Fibroblast of villous mesenchyme (primary cell): ENCODE data around the gene PARP4. TPM values are rescaled to one million over a fixed set of nuclear protein-coding genes. Genes with fewer than 3 reads are reported as not detected.
"Not testable (repeated sequence)": the region's sequence is repeated elsewhere in the genome, so short reads cannot be mapped to it uniquely, and the experiment has no call there.

Source experiments
- DNase-seq: peaks from one replicate; pipeline ENCODE4 v3.0.0-alpha.2; 2010; ENCODE audit warnings: low read depth
- H3K4me3 ChIP-seq: 2 replicates; pipeline ENCODE4 v1.5.1; 2011; ENCODE audit warnings: low read depth, mild to moderate bottlenecking, low read length
- total RNA-seq: library from RNA; depleted of rRNA; stranded (reverse); fragments of >200 nt; gene quantifications from 2 replicates; pipeline ENCODE4 v1.2.3, GENCODE V29; 2012
- TF ChIP-seq, protein P1 (sequence below): IDR thresholded peaks from 2 replicates; pipeline ENCODE4 v1.5.1; 2012; ENCODE audit warnings: low read depth, mild to moderate bottlenecking, low read length; ENCODE audit not compliant: insufficient read depth

The PARP4 gene
- total RNA-seq, 1 donor = 50.5 TPM

DNA sequence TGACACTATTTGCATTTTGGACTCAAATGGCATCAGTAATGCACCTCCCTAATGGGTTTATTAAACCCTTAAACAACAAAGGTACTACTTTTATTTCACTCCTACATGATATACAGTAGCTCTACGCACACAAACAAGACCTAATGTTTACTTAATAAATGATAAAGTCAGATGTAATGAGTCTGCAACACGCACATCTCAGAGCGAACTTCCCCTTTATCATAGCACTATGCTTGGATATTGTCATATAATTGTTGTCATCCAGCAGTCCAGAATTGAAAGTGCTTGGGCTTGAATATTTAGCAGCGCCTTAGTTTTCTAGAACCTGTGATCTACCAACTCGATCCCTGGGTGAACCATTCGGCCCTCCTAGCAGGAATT, 772 bp downstream of the PARP4 start:
- peak overlapping the region; percentile 88 for H3K4me3 ChIP-seq
- DNase-seq = no peak
- TF ChIP-seq, protein P1, sequence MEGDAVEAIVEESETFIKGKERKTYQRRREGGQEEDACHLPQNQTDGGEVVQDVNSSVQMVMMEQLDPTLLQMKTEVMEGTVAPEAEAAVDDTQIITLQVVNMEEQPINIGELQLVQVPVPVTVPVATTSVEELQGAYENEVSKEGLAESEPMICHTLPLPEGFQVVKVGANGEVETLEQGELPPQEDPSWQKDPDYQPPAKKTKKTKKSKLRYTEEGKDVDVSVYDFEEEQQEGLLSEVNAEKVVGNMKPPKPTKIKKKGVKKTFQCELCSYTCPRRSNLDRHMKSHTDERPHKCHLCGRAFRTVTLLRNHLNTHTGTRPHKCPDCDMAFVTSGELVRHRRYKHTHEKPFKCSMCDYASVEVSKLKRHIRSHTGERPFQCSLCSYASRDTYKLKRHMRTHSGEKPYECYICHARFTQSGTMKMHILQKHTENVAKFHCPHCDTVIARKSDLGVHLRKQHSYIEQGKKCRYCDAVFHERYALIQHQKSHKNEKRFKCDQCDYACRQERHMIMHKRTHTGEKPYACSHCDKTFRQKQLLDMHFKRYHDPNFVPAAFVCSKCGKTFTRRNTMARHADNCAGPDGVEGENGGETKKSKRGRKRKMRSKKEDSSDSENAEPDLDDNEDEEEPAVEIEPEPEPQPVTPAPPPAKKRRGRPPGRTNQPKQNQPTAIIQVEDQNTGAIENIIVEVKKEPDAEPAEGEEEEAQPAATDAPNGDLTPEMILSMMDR = no peak

DNA sequence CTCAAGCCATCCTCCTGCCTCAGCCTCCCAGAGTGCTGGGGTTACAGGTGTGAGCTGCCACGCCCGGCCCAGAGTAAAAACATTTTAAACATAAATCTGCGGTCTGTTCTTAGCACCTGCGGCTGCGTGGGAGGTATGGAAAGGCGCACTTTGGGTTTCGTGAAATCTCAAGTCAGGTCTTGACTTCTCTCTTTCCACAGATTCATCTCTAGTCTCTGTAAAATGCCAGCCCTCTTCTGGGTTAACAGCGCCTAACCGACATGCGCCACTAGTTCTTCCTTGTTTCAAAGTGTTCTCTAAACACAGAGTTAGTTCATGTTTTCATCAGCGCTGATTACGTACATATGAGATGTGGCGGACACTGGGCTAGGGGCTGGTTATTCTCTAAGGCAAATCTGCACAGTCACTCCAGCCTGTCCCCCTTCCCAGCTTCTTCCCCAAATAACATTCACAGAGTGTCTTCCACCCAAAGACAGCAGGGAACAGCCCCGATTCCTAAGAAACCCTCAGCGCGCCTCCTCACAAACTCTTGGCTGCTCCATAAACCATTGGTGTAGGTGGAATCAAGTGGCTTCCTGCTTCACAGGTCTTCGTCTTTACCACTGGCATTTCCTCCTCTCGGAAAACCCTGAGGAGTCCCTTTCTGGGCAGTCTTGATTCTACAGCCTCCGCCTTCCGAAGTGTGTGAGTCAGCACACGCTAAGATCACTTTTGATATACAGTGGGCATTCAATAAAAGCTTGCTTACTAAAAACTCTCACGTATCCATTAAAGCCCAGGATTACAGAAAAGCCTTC, 1.4 kb downstream of the PARP4 start:
- peak; percentile 91 for DNase-seq
- H3K4me3 ChIP-seq = peak overlapping the region; percentile 88
- TF ChIP-seq, protein P1 = no peak

DNA sequence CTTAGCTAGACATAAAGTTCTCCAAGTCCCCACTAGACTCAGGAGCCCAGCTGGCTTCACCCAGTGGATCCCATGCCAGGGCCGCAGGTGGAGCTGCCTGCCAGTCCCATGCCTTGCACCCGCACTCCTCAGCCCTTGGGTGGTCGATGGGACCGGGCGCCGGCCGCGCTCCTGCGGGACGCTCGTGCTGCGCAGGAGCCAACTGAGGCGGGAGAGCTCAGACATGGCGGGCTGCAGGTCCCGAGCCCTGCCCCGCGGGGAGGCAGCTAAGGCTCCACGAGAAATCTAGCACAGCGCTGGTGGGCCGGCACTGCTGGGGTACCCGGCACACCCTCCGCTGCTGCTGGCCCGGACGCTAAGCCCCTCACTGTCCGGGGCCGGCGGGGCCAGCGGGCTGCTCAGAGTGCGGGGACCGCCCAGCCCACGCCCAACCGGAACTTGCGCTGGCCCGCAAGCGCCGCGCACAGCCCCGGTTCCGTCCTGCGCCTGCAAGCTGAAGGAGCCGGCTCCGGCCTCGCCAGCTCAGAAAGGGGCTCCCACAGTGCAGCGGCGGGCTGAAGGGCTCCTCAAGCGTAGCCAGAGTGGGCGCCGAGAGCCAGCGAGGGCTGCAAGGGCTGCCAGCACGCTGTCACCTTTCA, 5.8 kb downstream of the PARP4 start:
- no peak for DNase-seq
- no peak overlapping the region for H3K4me3 ChIP-seq
- TF ChIP-seq, protein P1 = no peak

DNA sequence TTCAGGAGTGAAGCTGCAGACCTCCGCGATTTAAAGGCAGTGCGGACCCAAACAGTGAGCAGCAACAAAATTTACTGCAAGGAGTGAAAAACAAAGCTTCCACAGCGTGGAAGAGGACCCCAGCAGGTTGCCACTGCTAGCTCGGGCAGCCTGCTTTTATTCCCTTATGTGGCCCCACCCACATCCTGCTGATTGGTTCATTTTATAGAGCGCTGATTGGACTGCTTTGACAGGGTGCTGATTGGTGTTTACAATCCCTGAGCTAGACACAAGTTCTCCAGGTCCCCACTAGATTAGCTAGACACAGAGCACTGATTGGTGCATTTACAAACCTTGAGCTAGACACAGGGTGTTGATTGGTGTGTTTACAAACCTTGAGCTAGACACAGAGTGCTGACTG, 6.3 kb downstream of the PARP4 start:
- not testable (repeated sequence) for DNase-seq, H3K4me3 ChIP-seq

DNA sequence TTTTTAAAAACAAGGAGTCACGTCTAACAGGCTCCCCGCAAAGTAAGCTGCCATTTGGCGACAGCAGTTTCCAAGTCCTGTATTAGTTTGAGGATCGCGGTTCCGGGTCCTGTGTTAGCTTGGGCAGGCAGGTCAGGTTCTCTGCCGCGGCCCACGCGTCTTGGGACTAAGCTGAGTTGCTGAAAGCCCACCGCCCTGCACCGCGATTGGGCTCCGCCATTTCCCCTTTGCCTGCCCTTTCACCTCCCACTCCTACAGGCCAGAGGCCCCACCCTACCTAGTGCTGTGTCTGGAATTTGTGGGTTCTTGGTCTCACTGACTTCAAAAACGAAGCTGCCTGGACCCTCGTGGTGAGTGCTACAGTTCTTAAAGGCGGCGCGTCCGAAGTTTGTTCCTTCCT, 6.8 kb downstream of the PARP4 start:
- TF ChIP-seq, protein P1 = no peak
- no peak overlapping the region for H3K4me3 ChIP-seq
- DNase-seq = no peak

DNA sequence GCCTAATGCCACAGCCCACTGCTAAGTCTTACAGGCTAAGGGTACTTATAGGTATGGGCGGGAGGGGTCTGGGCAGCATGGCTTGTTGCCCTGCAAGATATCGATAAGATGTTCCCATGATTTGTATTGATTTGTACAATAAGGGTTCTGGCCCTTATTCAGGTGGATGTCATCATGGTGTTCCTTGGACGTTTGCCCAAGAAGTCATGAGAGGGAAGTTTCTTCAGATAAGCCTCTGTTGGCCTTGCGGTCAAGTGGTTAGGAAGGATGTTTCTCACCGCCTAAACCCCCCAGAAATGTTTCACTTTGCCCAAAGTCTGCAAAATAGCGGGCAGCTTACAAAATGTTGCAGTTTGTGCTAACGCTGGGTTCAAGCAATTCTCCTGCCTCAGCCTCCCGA, 7.3 kb downstream of the PARP4 start:
- TF ChIP-seq, protein P1 = no peak
- no peak for DNase-seq
- no peak overlapping the region for H3K4me3 ChIP-seq

DNA sequence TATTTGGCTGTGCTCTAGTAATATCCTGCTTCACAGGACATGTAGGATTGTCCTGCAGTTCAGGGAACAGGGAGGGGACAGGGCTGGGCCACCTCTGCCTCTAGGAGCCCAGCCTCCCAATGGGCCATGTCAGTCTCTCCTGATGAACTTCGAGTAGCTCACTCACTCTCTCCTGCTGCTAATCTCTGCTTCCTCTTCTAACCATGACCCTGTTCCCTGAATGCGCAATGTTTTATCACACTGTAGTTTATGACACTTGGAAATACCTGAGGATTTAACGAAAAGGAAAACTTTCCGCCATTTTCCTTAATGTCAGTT, 9.2 kb downstream of the PARP4 start:
- TF ChIP-seq, protein P1 = no peak
- H3K4me3 ChIP-seq = no peak overlapping the region
- peak; percentile 28 for DNase-seq
